HEK293T (cell line): ENCODE measurements around the gene GNB5.

Experiments used
- HDGF ChIP-seq: fragments of 450-650 bp; IDR thresholded peaks from 2 replicates; pipeline ENCODE4 v1.6.1; 2017; ENCODE audit warnings: antibody characterized with exemption, borderline replicate concordance
- LEF1 ChIP-seq: fragments of 450-650 bp; IDR thresholded peaks from 2 replicates; pipeline ENCODE4 v1.6.1; 2017; ENCODE audit warnings: mild to moderate bottlenecking, borderline replicate concordance
- SP1 ChIP-seq: fragments of 450-650 bp; IDR thresholded peaks from 2 replicates; pipeline ENCODE4 v1.6.1; 2017
- SUZ12 ChIP-seq: fragments of 450-650 bp; IDR thresholded peaks from 2 replicates; pipeline ENCODE4 v1.6.1; 2016; ENCODE audit warnings: mild to moderate bottlenecking
- TARDBP ChIP-seq: fragments of 450-650 bp; IDR thresholded peaks from 2 replicates; pipeline ENCODE4 v1.6.1; 2016
- ZNF384 ChIP-seq: fragments of 450-650 bp; IDR thresholded peaks from 2 replicates; pipeline ENCODE4 v1.6.1; 2016

DNA sequence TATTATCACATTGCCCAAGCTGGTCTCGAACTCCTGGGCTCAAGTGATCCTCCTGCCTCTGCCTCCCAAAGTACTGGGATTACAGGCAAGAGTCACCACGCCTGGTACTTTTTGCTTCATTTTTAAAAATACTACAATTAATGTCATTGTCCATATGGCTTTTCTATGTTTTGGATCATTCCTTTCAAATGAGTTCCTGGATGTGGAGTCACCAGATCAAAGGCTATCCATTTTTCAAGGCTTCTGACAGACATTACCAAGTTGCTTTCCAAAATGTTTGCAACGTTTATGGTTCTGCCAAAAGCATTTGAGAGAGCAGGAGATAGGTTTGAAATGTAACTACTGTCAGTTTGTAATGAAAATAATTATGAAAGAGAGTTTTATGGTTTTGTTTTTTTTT is 44.4 kb downstream of the GNB5 start:
- TF ChIP-seq LEF1: no peak
- TF ChIP-seq SUZ12: no peak
- TF ChIP-seq ZNF384: no peak
- no peak for TF ChIP-seq HDGF
- TF ChIP-seq TARDBP: no peak
- no peak for TF ChIP-seq SP1
